22Rv1 (cell line): Measurements from ENCODE around the gene TAF1A.

Experiments
- H3K27ac ChIP-seq: fragments of 450-650 bp; 2 replicates; pipeline ENCODE4 v1.5.1; 2017
- ZFX ChIP-seq: fragments of 450-650 bp; IDR thresholded peaks from 2 replicates; pipeline ENCODE4 v1.6.1; 2017; ENCODE audit warnings: antibody characterized with exemption, borderline replicate concordance
- TF ChIP-seq, protein P1 (sequence below): fragments of 450-650 bp; IDR thresholded peaks from 2 replicates; pipeline ENCODE4 v1.5.1; 2017; ENCODE audit warnings: mild to moderate bottlenecking

The TAF1A gene

GRCh38 chr1:222594789-222595188, 5.1 kb upstream of the TAF1A start:
- TF ChIP-seq ZFX, result no peak
- TF ChIP-seq, protein P1, sequence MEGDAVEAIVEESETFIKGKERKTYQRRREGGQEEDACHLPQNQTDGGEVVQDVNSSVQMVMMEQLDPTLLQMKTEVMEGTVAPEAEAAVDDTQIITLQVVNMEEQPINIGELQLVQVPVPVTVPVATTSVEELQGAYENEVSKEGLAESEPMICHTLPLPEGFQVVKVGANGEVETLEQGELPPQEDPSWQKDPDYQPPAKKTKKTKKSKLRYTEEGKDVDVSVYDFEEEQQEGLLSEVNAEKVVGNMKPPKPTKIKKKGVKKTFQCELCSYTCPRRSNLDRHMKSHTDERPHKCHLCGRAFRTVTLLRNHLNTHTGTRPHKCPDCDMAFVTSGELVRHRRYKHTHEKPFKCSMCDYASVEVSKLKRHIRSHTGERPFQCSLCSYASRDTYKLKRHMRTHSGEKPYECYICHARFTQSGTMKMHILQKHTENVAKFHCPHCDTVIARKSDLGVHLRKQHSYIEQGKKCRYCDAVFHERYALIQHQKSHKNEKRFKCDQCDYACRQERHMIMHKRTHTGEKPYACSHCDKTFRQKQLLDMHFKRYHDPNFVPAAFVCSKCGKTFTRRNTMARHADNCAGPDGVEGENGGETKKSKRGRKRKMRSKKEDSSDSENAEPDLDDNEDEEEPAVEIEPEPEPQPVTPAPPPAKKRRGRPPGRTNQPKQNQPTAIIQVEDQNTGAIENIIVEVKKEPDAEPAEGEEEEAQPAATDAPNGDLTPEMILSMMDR, result no peak

DNA sequence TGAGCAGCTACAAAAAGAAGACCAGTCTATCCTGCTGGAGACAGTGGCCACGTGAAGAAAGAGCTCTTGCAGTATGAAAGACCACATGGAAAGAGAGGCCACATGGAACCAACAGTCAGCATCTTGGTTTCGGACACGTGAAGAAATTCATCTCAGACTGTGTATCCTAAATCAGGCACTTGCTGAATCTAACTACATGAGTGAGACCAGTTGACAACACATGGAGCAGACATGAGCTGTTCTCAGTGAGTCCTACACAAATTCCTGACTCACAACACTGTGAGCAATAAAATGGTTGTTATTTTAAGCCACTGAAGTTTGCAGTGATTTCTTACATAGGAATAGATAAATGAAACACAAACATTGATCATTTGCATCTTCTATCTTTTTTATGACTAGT, 2.4 kb upstream of the TAF1A start:
- TF ChIP-seq, protein P1, result no peak
- TF ChIP-seq ZFX, result no peak

More at GRCh38 chr1:222594789-222595188, 5.1 kb upstream of the TAF1A start:
- no peak overlapping the region for H3K27ac ChIP-seq

GRCh38 chr1:222588135-222588534, 1.6 kb downstream of the TAF1A start:
- no peak overlapping the region for H3K27ac ChIP-seq

More for the DNA sequence above, 2.4 kb upstream of the TAF1A start:
- no peak overlapping the region for H3K27ac ChIP-seq

GRCh38 chr1:222586842-222587241, 2.9 kb downstream of the TAF1A start:
- TF ChIP-seq, protein P1, result no peak
- TF ChIP-seq ZFX, result no peak

More at GRCh38 chr1:222588135-222588534, 1.6 kb downstream of the TAF1A start:
- TF ChIP-seq, protein P1, result no peak
- TF ChIP-seq ZFX, result no peak

DNA sequence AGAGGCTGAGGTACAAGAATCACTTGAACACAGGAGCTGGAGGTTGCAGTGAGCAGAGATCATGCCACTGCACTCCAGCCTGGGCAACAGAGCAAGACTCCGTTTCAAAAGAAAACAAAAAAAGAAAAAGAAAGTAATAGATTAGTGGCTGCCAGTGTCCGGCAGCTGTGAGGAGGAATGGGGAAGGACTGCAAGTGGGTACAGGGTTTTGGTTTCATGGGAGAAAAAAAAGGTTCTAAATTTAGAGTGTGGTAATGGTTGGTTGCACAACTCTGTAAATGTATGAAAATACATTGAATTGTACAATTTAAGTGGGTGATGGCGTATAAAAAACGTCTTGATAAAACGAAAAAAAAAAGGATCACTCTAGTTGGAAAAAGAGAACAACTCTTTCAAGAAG, 6.7 kb downstream of the TAF1A start:
- TF ChIP-seq, protein P1, result no peak
- no peak for TF ChIP-seq ZFX
- no peak overlapping the region for H3K27ac ChIP-seq

More at GRCh38 chr1:222586842-222587241, 2.9 kb downstream of the TAF1A start:
- no peak overlapping the region for H3K27ac ChIP-seq

DNA sequence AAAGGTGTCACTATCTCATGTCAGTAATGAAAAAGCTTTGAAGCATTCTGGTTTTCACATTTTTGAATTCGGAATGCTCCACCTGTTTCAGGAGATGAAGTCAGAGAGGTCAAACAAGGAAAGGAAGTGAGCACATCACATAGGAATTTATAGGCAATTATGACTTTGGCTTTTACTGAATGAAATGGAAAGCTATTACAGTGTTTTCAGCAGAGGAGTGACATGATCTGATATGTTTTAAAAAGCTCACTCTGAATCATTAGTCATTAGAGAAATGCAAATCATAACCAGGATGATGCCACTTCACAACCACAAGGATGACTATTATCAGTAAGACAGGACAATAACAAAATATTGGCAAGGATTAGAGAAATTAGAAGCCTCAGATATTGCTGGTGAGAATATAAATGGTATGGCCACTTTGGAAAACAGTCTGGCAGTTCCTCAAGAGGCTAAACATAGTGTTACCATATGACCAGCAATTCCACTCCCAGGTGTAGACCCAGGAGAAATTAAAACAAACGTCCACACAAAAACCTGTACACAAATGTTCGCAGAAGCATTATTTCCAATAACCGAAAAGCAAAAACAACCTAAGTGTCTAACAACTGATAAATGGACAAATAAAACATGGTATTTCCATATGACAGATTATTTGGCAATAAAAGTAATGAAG, 7.5 kb downstream of the TAF1A start:
- no peak for TF ChIP-seq ZFX
- TF ChIP-seq, protein P1, result no peak
- H3K27ac ChIP-seq, result peak overlapping the region; percentile 20; the same call in 1 of the 2 replicates

GRCh38 chr1:222579316-222579715, 10.4 kb downstream of the TAF1A start:
- no peak overlapping the region for H3K27ac ChIP-seq
- TF ChIP-seq, protein P1, result no peak
- TF ChIP-seq ZFX, result no peak
